GM21423 (cell line): ENCODE measurements around the gene SLIT3.

ENCODE experiments used
- ATAC-seq: cut with Tn5 transposase; IDR thresholded peaks from one replicate; pipeline ENCODE4 v1.9.1; 2021; ENCODE audit warnings: mild to moderate bottlenecking, moderate library complexity; ENCODE audit not compliant: unreplicated experiment

The SLIT3 gene

DNA sequence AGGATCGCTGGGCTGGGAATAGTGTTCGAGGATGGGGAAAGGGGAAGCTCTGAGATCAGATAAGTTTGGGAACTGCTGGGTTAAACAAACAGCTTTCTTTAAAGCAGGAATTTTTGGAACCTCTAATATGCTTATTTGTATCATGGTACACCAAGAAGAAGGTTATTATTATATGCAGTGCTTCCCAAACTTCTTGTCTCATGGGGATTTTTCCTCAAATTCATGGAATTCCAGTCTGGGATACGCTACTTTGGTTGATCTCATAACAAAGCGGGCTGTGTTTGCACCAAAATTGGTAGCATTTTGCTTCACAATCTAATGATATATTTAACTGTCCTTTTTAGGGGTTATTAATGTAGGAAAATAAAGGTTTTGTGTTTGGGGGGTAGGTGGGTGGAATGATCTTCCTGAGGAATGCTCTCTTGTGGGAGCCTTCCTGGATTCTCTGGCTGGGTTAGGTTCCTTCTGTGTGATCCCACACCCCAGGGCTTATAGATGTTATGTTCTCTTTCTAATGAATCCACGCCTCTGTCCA, 605.6 kb downstream of the SLIT3 start:
- no peak for ATAC-seq

DNA sequence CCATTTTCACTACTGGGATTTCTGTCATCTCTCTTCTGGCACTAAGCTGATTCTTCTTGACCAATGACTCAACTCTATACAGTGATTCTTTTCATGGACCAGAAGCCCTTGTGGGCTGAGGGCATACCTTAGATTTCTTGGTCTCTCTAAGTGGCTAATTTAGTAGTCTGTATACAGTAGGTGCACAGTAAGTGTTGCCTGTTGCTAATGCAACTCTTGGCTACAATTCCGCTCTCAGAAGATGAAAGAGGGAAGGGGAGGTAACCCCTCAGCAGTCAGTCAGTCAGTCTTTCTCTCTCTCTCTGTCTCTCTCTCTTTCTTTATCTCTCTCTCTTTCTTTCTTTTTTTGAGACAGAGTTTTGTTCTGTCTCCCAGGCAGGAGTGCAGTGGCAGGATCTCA, 606.6 kb downstream of the SLIT3 start:
- ATAC-seq, result no peak

DNA sequence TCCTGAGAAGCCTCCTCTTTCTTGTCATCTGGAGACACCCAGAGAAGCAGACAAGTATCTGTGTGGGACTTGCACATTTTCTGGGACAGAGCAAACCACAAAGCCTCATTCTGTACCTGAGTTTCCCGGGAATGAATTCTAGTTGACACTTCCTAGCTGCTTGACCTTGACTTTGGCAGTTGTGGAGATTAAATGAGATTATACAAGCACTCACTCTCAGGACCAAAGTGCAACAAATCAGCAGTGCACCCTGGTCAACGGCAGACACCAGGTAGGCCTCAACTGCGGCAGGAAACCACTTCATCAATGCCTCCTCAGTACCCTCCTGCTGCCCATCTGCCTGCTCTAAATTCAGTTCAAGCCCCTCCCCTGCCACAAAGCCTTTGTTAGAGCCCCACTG, 607.1 kb downstream of the SLIT3 start:
- no peak for ATAC-seq

DNA sequence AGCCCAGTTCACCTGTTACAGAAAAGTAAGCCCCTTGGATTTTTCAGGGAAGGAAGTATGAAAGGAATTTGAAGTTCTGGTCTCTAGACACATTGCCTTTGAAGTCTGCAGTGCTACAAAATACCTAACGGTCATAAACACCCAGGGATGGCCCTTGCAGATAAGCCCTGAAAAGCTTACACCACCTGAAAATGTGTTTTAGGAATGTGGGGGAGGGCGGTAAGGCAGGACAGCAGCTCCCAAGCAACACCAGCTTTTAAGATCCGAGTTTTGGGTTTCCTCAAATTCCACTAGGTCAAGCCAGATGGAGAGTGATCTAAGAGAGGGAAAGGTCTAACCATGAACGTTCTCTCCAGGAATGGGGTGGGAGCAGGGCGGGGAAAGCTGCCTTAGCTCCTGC, 607.6 kb downstream of the SLIT3 start:
- no peak for ATAC-seq

DNA sequence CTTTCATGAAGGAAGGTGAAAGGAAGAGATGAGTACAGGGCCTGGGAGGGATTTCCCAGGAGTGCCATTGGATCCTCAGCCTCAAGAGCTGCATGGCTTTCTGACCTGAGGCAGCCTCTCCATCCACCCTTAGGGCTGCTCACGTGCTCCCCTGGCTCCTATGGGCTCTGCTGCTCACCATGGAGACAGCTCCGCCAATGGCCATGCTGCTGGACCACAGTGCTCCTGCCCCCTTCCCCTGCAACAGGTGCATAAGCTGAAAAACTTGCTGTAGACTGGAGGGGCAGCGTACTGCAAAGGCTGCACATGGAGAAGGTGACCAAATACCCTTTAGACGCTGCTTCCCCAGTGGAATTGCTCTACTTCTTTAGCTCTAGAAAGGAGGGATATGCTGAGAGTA, 609.0 kb downstream of the SLIT3 start:
- no peak for ATAC-seq

DNA sequence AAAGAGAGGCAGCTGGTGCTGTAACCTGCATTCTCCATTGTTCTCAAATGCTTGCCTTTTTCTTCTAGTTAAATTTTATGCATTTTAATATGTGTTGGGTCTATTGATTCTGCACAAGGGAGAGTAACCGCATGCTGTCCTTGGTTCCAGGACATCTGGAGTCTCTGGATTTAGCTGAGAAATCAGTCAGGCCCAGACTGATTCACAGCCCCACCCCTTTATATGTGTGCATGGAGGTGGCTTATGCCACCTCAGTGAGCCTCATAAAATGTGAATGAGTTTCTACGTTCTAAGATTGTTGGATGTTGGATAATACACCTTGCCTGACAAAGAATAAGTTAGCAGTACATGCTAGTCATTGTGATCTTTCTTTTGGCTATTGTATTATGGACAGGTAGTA, 611.7 kb downstream of the SLIT3 start:
- no peak for ATAC-seq

DNA sequence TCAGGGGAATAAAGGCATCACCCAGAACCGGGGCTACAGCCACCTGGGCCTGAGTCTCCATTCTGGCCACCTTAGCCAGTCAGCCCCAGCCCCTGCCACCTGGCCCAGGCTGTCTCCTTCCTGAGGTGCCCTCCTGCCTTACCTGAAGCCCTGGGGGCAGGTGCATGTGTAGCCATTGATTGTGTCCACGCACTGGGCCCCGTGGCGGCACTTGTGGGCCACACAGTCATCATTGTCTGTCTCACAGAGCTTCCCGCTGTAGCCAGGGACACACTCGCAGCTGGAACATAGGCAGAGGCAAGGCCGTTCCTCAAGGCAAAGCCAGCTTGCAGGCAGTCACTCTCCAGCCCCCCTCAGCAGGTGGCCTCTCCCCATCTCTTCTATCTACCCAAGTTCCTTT, 614.1 kb downstream of the SLIT3 start:
- no peak for ATAC-seq

DNA sequence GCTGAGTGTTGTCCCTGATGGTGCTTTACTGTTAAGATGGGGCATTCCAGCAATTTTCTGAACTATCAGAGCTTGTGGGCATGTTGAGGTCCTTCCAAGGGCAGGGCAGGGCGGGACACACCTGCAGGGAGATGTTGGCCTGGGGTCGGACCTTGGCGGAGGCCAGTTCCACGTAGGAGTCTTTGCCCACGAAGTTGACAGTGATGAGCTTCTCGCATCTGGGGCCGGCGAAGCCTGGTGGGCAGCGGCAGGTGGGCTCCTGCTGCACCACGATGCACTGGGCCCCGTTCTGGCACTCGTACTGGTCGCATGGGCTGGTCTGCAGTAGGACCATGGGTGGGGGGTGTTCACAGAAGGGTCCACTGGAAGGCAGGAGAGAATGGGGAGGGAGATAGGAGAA, 615.4 kb downstream of the SLIT3 start:
- no peak for ATAC-seq

DNA sequence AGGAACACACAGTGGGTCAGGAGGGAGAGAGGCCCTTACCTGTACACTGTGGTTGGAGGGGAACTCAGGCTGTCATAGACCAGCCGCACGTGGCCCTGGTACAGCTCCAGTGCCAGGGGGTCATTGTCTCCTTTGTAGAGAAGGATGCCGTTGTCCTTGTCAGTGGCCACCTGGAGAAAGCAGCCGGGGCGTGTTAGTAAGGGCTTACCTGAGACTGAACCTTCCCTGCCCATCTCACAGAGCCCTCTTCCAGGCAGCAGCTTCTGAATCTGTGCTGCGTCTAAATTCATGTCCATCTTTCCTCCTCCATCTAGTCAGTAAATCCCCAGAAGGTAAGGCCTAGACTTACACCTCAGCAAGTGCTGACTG, 617.0 kb downstream of the SLIT3 start:
- no peak for ATAC-seq

DNA sequence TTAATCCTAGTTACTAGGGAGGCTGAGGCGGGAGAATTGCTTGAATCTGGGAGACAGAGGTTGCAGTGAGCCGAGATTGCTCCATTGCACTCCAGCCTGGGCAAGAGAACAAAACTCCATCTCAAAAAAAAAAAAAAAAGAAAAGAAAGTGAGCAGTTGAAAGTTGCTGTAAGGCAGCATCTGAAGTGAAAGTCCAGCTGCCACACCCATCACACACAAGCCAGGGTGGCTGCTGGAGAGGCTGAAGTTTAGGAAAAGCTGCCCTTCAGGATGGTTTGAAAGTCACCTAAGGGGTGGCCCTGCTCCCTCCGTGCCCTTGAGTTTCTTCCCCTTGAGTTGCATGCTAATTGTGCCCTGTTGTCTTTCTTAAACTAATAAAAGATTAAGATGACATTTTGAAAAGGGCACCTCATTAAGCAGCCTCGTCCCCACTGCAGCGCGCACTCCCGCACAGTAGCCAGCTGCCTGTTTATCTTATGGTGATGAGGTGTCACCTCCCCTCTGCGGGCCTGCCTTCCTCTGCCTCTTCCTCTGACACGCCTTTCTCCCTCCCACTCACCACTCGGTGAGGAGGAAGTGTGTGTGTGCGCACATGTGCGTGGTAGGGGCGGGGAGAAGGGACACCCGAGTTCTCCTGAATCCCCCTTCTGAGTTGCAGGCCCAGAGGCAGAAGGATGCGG, 617.6 kb downstream of the SLIT3 start:
- no peak for ATAC-seq

DNA sequence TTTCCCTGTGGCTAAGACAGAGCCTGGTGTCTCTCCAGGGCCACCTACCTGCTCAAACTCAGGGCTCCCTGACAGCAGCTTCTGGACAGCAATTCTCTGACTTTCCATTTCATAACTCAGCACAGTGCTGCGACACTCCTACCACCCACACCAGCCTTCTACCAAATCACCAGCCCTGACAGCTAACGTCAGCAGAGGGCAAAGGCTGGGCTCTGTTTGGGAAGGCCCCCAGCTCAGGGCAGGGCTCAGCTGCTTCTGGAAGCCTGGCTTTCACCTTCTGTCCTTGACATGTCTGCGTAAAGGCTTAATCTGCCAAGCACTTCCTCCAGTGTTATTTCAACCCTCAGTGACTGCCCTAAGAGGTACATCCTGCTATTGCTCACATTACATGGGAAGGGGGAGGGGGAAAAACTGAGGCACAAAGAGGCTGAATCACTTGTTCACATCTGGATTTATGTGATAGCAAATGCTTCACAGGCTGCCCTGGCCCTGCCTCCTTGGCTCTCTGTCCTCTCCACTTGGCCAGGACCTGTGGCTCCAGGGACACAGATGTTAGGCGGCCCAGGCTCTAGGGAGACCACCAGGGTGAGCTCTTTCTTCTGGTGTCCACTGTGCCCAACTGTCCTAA, 619.3 kb downstream of the SLIT3 start:
- ATAC-seq, result no peak

DNA sequence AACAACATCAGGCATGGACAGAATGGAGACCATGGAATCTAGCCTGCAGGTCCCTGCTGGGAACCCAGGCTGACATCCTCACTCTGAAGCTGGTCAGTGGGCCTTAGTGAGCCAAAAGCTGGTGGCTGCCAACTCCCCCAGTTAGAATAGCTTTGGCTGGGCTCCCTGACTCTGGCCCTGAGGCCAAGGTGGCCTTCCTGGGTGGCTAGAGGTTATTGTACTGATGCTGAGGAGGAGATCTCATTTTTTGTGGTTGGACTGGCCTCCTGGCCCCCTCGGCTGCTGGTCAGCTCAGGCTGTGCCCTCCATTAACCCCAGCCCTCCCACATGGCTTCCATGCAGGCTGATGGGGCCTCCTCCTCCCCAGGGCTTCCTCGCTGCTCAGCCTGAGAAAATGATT, 620.5 kb downstream of the SLIT3 start:
- ATAC-seq, result no peak

DNA sequence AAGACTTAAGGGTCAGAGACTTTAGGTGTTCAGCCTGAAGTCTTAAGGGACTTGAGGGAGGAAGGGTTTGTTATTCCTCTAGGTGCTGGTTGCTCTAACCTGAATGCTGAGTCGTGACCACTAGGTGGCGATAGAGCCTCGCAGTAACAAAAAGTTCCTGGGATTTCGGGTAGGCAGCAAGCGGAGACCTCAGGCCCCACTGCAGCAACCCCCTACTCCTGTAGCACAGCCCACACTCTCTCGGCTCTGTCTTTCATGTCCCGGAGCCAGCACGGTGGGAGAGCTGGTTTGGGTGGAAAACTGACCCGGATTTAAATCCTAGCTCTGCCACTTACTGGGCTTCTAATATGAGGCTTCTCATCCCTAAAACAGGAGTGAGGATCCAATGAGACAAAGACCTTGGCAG, 621.4 kb downstream of the SLIT3 start:
- ATAC-seq, result peak; percentile 66

DNA sequence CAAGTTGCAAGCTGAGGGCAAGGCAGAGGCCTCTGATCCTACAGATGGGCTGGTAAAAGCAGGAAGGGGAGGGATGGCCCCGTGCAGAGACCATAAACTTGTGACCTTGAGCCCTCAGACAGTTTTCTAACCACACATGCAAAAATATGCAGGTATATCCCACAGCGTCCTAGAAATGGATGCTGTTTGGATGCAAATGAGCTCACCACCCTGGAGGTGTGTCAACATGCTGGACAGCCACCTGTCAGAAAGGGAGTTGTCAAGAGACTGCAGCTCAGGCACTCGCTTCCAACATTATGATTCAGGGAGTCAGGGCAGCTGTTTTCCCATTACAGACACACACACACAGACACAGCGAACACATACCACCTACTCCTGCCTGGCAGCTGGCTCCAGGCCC, 624.4 kb downstream of the SLIT3 start:
- ATAC-seq, result no peak

DNA sequence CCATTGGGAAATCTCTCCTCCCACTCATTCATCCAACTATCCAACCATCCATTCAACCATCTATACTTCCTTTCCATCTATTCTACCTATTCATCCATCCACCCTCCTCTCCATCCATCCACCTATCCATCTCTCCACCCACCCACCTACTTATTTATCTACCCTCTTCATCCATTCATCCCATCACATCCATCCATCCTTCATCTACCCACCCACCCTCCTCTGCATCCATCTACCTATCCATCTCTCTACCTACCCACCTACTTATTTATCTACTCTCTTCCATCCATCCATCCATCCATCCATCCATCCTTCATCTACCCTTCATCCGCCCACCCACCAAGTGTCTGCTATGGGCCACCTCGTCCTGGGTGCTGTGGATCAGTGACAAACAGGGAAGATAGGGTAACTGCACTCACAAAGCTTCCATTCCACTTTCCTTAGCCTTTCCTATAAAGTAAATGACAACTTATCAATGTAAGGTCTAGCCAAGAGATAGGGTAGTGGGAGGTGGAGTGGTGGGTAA, 625.0 kb downstream of the SLIT3 start:
- ATAC-seq, result no peak

DNA sequence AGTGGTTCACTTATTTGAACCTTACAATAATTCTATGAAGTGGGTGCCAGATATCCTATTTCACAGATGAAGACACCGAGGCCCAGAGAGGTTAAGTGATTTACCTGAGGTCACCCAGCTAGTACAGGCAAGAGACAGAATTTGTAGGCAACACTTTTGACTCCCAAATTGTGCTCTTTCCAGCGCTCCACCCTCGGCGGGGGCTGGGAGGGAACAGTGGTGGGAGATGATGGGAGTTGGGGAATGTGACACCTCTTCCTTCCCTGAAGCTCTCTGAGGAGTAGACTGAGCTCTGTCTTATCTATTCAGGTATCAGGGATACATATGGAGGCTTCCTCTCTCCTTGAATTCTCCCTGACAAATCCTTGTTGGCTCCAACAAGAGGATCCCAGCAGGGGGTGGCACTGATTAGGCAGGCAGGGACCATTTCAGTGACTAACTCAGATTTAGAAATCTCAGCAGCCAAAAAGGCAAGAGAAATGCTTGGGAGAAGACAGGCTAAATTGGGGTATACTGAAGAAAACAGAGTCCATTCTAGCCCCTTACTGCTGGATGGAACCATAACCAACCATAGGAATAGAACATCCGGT, 626.0 kb downstream of the SLIT3 start:
- no peak for ATAC-seq

DNA sequence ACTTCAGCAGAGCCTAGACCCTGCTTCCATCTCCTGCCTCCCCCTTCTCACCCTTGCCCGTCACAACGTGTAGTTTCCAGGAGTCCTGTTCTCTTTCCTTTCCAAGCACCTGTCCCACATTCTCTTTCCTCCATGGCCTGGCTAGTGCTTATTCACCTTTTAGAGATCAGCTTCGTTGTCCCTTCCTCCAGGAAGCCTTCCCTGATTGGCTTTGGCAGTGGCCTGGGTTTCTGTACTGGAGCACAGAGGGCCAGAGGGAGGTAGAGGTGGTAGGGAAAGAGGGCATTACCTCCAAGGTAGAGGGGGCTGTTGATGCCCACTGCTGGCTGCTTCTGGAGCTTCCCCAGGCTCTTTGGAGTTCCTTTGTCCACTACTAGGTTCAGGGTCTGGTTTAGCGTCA, 628.1 kb downstream of the SLIT3 start:
- ATAC-seq, result no peak

DNA sequence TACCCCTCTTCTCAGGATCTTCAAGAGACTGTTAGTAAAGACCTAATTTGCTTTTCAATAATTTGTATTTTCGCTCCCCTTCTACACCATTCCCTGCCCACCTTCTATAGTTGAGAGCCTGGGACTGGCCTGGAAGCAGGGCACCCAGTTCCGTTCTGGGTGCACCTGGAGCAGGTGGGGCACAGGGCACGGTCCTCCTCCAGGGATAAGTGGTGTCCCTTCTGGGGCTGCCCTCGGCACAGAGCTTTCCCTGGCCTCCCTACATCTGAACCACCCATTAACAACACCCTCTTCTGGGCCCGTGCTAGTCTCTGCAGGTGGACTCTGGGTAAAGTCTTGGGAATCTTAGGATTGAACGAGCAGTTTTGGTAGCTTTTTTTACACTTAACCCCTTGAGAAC, 628.9 kb downstream of the SLIT3 start:
- ATAC-seq, result no peak

DNA sequence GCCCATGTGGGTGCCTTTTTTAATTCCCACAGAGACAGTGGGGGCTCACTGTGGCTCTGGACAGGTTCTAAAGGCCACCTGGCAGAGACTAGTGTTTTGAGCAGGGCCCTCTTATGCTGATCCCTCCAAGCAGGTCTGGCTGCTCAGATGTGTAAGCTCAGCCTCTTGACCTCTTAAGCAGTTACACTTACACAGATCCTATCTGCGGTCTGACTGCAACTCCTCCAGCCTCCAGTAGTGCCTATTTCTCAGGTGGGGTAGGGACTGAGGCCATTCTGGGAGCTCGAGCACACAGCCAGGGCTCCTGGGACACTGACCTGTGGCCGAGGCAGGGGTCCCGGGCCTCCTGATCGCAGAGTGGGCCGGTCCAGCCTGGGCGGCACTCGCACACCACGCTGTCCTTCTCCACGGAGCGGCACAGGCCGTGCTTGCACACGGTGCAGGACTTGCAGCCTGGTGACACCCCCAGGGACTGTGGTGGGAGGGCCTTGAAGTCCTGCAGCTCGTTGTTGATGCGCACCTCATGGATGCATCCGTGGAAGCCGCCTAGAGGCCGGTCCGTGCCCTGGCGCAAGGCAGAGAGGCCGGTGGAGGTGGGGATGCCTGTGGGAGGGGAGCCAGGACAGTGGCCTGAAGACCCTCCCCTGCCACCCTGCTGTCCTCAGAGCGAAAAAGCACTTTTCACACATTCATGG, 629.9 kb downstream of the SLIT3 start:
- no peak for ATAC-seq

DNA sequence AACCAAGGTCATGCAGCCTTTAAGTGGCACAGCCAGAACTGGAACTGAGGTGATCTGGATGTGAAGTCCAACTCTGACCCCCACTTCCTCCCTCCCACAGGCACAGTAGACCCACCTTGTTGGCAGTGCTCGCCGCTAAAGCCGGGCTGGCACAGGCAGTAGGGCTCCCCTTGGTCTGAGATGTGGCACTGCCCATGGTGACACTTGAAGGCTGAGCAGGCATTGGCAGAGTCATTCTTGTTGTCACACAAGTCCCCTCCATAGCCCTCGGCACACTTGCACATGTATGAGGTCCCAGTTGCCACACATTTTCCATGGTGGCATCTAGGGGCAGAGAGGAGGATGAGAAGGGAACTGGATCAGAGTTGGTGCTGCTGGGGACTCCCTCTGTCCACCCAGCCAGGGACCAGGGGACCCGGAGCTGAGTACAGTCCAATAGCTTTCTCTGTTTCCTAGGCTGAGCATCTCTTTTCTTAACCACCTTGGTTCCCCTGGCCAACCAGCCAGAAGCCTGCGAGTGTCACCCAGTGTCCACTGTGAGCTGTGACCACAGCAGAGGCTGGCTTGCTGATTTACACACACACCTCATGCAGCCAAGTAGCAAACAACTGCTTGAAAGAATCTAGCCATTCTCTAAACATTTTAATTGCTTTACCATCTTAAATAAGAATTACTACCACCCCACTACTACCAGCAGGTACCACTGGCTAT, 631.1 kb downstream of the SLIT3 start:
- ATAC-seq, result no peak

DNA sequence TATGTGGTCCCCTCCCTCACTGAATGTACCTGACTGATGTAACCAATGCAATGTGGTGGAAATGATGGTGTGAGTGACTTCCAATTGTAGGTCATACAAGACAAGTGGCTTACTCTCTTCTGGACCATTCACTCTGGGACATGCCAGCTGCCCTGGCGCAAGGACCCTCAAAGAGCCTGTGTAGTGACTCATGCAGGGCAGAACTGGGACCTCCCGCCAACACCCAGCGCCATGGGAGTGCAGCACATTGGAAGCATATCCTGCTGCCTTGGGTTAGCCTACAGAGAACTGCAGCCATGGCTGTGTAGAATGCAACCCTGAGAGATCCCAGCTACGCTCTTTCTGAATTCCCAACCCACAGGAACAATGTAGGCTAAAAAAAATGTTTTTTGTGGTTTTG, 631.8 kb downstream of the SLIT3 start:
- ATAC-seq, result no peak
